HepG2 (cell line): ENCODE measurements around the gene RARA. TPM values are rescaled to one million over a fixed set of nuclear protein-coding genes. Genes with fewer than 3 reads are reported as not detected.

Experiments
- E2F1 ChIP-seq: sonication (generic); formaldehyde crosslinking; IDR thresholded peaks from 2 replicates; pipeline ENCODE4 v1.5.0; 2020; ENCODE audit warnings: missing genetic modification reagents
- KDM6A ChIP-seq: IDR thresholded peaks from 2 replicates; pipeline ENCODE4 v1.6.1; 2016; ENCODE audit warnings: low read depth
- KLF9 ChIP-seq: IDR thresholded peaks from 2 replicates; pipeline ENCODE4 v1.6.1; 2016; ENCODE audit warnings: low read depth
- MAFF ChIP-seq: IDR thresholded peaks from 2 replicates; pipeline ENCODE4 v1.6.1; 2011; ENCODE audit warnings: low read depth, low read length, improper control_type of control experiment
- MEIS2 ChIP-seq: sonication (generic); formaldehyde crosslinking; IDR thresholded peaks from 2 replicates; pipeline ENCODE4 v1.9.0; 2021; ENCODE audit warnings: mild to moderate bottlenecking, missing genetic modification reagents
- NONO ChIP-seq, 2 experiments: fragments of 450-650 bp in 1 of 2; sonication (generic) in 1 of 2; formaldehyde crosslinking in 1 of 2; IDR thresholded peaks in 1 of 2; conservative IDR thresholded peaks in 1 of 2; 2 replicates each; pipeline versions ENCODE4 v1.6.1 to v1.8.0; 2017 to 2022; ENCODE audit warnings: mild to moderate bottlenecking in 1 of 2, missing genetic modification reagents in 1 of 2, moderate library complexity in 1 of 2
- REPIN1 ChIP-seq: sonication (generic); formaldehyde crosslinking; IDR thresholded peaks from 2 replicates; pipeline ENCODE4 v1.8.0; 2022; ENCODE audit warnings: missing genetic modification reagents, low read depth, mild to moderate bottlenecking, borderline replicate concordance
- TEAD2 ChIP-seq: sonication (generic); formaldehyde crosslinking; IDR thresholded peaks from 2 replicates; pipeline ENCODE4 v1.9.0; 2021; ENCODE audit warnings: missing genetic modification reagents
- TGIF2 ChIP-seq: IDR thresholded peaks from 2 replicates; pipeline ENCODE4 v1.6.1; 2016; ENCODE audit warnings: control low read depth, missing compliant biosample characterization
- ZBTB20 ChIP-seq: sonication (generic); formaldehyde crosslinking; IDR thresholded peaks from 2 replicates; pipeline ENCODE4 v1.8.1; 2023; ENCODE audit warnings: missing genetic modification reagents, low read depth, mild to moderate bottlenecking, borderline replicate concordance
- ZKSCAN1 ChIP-seq: fragments of 150-350 bp; IDR thresholded peaks from 2 replicates; pipeline ENCODE4 v1.6.1; 2014; ENCODE audit warnings: low read length
- ZMYM2 ChIP-seq: sonication (generic); formaldehyde crosslinking; IDR thresholded peaks from 2 replicates; pipeline ENCODE4 v1.8.0; 2022; ENCODE audit warnings: mild to moderate bottlenecking, missing genetic modification reagents
- ZNF180 ChIP-seq: sonication (generic); formaldehyde crosslinking; IDR thresholded peaks from 2 replicates; pipeline ENCODE4 v1.4.0; 2020; ENCODE audit warnings: low read depth, missing genetic modification reagents, borderline replicate concordance
- ZNF264 ChIP-seq: sonication (generic); formaldehyde crosslinking; IDR thresholded peaks from 2 replicates; pipeline ENCODE4 v1.4.0; 2020; ENCODE audit warnings: missing genetic modification reagents
- ZNF383 ChIP-seq: sonication (generic); formaldehyde crosslinking; IDR thresholded peaks from 2 replicates; pipeline ENCODE4 v1.4.0; 2020; ENCODE audit warnings: missing genetic modification reagents, mild to moderate bottlenecking, borderline replicate concordance
- ZNF556 ChIP-seq: sonication (generic); formaldehyde crosslinking; IDR thresholded peaks from 2 replicates; pipeline ENCODE4 v1.4.0; 2020; ENCODE audit warnings: mild to moderate bottlenecking, missing genetic modification reagents, borderline replicate concordance
- ZNF577 ChIP-seq: sonication (generic); formaldehyde crosslinking; IDR thresholded peaks from 2 replicates; pipeline ENCODE4 v1.4.0; 2020; ENCODE audit warnings: mild to moderate bottlenecking, low read depth, missing genetic modification reagents, borderline replicate concordance
- ZNF703 ChIP-seq: sonication (generic); formaldehyde crosslinking; IDR thresholded peaks from 2 replicates; pipeline ENCODE4 v1.5.1; 2020; ENCODE audit warnings: missing genetic modification reagents, mild to moderate bottlenecking, moderate library complexity, borderline replicate concordance
- ZXDC ChIP-seq: sonication (generic); formaldehyde crosslinking; IDR thresholded peaks from 2 replicates; pipeline ENCODE4 v1.5.0; 2020; ENCODE audit warnings: mild to moderate bottlenecking, missing genetic modification reagents
- polyA plus RNA-seq, 8 experiments: library from polyadenylated mRNA; depleted of rRNA in 3 of 8; stranded (reverse) in 7 of 8; unstranded in 1 of 8; fragments of >200 nt; fragmentation: Illumina TruSeq in 4 of 8; extraction: Trizol in 4 of 8; gene quantifications; 2 replicates each; pipeline versions ENCODE4 v1.2.1 to v1.2.3, GENCODE V29; 2011 to 2016; ENCODE audit warnings: low read depth in 4 of 8, missing spikeins in 1 of 8, mixed read lengths in 1 of 8; ENCODE audit not compliant: insufficient read depth in 1 of 8
- total RNA-seq, 5 experiments: library from RNA; depleted of rRNA; stranded (reverse); fragments of >200 nt; fragmentation: Illumina TruSeq; extraction: Trizol; gene quantifications; 2 replicates each; pipeline ENCODE4 v1.2.3, GENCODE V29; 2016; ENCODE audit warnings: low read depth in 1 of 5
- TF ChIP-seq, protein P1 (sequence below): sonication (generic); formaldehyde crosslinking; IDR thresholded peaks from 2 replicates; pipeline ENCODE4 v1.5.0; 2020; ENCODE audit warnings: missing genetic modification reagents, mild to moderate bottlenecking, borderline replicate concordance
- TF ChIP-seq, protein P2 (sequence below): sonication (generic); formaldehyde crosslinking; IDR thresholded peaks from 2 replicates; pipeline ENCODE4 v1.9.0; 2022; ENCODE audit warnings: low read depth, missing genetic modification reagents
- TF ChIP-seq, protein P3 (sequence below): sonication (generic); formaldehyde crosslinking; IDR thresholded peaks from 2 replicates; pipeline ENCODE4 v1.4.0; 2020; ENCODE audit warnings: missing genetic modification reagents

Gene RARA
- total and polyA plus RNA-seq, 2 of the 13 experiments (the other 11 are each of a cell fraction or from before 2014, with no cell fraction given) = 6.4 to 8.6 TPM

DNA sequence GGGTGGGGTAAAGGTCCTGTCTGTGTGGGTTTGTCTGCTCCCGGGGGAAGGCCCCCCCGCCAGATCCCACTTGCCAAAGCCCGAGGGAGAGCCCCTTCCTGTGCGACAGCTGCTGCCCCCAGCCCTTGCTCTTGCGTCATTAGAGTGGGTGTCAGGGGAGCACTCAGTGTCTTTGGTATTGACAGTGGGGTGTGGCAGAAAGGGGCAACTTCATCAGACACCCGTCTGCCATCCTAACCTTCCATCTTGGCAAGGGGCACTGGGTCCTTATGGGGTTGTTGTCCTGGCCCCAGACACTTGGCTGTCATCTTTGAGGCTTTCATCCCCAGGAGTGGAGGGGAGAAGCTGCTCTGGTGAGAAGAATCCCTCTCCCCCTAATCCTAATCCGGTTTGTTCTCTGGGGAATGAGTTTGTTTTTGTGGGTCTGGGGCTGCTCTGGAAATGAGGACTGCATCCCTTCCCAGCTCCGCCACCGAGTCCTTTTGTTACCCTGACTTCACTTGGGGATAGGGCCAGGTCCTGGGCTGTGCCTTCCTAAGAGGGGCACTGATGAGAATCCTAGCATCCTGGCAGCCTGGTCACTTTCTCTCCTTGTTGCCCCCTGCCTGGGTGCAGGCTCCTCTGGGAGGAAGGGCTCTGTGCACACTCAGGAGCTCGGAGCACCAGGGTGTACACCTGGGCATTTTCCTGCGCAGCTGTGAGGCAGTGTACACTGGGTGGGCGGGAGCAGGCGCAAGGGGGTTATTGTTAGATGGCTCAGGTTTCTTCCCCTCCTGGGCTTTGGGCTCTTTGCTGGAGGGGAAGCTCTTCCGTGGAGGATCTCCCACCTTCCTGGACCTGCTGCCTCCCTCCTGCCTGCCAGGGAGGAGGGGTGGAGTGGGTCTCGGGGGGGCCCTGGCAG, 34.5 kb downstream of the RARA start (continued):
- TF ChIP-seq ZNF383 = no peak
- no peak for TF ChIP-seq ZNF703 (CRISPR knock-in tag)
- TF ChIP-seq, protein P1, sequence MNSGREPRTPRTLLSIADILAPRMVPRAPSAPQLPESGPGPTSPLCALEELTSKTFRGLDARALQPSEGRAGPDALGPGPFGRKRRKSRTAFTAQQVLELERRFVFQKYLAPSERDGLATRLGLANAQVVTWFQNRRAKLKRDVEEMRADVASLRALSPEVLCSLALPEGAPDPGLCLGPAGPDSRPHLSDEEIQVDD (CRISPR knock-in tag) = no peak
- TF ChIP-seq KDM6A = no peak
- TF ChIP-seq TEAD2 (CRISPR knock-in tag) = no peak
- no peak for TF ChIP-seq ZXDC
- TF ChIP-seq NONO (IDR thresholded peaks at IDR 0.05) = no peak
- TF ChIP-seq NONO (CRISPR knock-in tag; conservative IDR thresholded peaks at IDR 0.05) = no peak
- no peak for TF ChIP-seq KLF9 (CRISPR knock-in tag)
- TF ChIP-seq, protein P2, sequence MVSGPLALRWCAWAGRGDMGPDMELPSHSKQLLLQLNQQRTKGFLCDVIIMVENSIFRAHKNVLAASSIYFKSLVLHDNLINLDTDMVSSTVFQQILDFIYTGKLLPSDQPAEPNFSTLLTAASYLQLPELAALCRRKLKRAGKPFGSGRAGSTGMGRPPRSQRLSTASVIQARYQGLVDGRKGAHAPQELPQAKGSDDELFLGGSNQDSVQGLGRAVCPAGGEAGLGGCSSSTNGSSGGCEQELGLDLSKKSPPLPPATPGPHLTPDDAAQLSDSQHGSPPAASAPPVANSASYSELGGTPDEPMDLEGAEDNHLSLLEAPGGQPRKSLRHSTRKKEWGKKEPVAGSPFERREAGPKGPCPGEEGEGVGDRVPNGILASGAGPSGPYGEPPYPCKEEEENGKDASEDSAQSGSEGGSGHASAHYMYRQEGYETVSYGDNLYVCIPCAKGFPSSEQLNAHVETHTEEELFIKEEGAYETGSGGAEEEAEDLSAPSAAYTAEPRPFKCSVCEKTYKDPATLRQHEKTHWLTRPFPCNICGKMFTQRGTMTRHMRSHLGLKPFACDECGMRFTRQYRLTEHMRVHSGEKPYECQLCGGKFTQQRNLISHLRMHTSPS (CRISPR knock-in tag) = no peak
- TF ChIP-seq ZKSCAN1 = no peak
- no peak for TF ChIP-seq ZNF180 (CRISPR knock-in tag)
- TF ChIP-seq ZNF264 (CRISPR knock-in tag) = no peak
- no peak for TF ChIP-seq MAFF
- TF ChIP-seq REPIN1 (CRISPR knock-in tag) = no peak
- TF ChIP-seq ZNF556 = no peak
- TF ChIP-seq ZBTB20 (CRISPR knock-in tag) = no peak
- TF ChIP-seq ZNF577 (CRISPR knock-in tag) = no peak
- TF ChIP-seq E2F1 (CRISPR knock-in tag) = no peak
- TF ChIP-seq, protein P3, sequence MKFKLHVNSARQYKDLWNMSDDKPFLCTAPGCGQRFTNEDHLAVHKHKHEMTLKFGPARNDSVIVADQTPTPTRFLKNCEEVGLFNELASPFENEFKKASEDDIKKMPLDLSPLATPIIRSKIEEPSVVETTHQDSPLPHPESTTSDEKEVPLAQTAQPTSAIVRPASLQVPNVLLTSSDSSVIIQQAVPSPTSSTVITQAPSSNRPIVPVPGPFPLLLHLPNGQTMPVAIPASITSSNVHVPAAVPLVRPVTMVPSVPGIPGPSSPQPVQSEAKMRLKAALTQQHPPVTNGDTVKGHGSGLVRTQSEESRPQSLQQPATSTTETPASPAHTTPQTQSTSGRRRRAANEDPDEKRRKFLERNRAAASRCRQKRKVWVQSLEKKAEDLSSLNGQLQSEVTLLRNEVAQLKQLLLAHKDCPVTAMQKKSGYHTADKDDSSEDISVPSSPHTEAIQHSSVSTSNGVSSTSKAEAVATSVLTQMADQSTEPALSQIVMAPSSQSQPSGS = no peak
- TF ChIP-seq MEIS2 (CRISPR knock-in tag) = no peak
- TF ChIP-seq ZMYM2 = no peak
- TF ChIP-seq TGIF2 (CRISPR knock-in tag) = no peak
